ENCODE measurements around the gene PDE9A. TPM values are rescaled to one million over a fixed set of nuclear protein-coding genes. Genes with fewer than 3 reads are reported as not detected.
A peak's percentile ranks its signal among the peaks of the same experiment; 100 is the strongest.

Gene PDE9A
- total RNA-seq, 4 donors from 2014 or later = 6.9 to 13.0 (median 11.1) TPM

- H3K36me3 ChIP-seq = no peaks in the 10 kb centered on the region
- TF ChIP-seq CTCF (IDR thresholded peaks at IDR 0.05) = no peak
- no peak for TF ChIP-seq POLR2A (IDR thresholded peaks at IDR 0.05)
- WGBS, 2 donors = 81 to 84% methylated on average over 9 to 13 of the region's 18 CpGs
Observed at GRCh38 chr21:42777064-42777756, 123.8 kb downstream of the PDE9A start.

GRCh38 chr21:42777757-42778344 lies 124.4 kb downstream of the PDE9A start:
- intact Hi-C loops (cut with DNase I) = no loop called here
- peak overlapping the region in 1 of 3 donors; percentile 74 for H3K27ac ChIP-seq

More at GRCh38 chr21:42777064-42777756, 123.8 kb downstream of the PDE9A start:
- DNase-seq = no peak
- H3K27me3 ChIP-seq = no peaks in the 10 kb centered on the region
- no peak overlapping the region for H3K4me3 ChIP-seq (replicated peaks in 1 of 3)
- intact Hi-C loops (cut with DNase I) = no loop called here
- no peak overlapping the region for H3K27ac ChIP-seq
- H3K9me3 ChIP-seq = no peaks in the 10 kb centered on the region
- peaks cover 3 to 26% of the 10 kb centered on the region in 2 donors for H3K4me1 ChIP-seq

GRCh38 chr21:42779431-42779861 lies 126.0 kb downstream of the PDE9A start:
- no peaks in the 10 kb centered on the region for H3K36me3 ChIP-seq
- no peaks in the 10 kb centered on the region for H3K9me3 ChIP-seq
- TF ChIP-seq POLR2A (IDR thresholded peaks at IDR 0.05) (no peak), CTCF (IDR thresholded peaks at IDR 0.05) (no peak)
- H3K4me1 ChIP-seq = peaks cover 3 to 29% of the 10 kb centered on the region in 2 donors
- intact Hi-C loops (cut with DNase I) = no loop called here
- H3K4me3 ChIP-seq (replicated peaks in 1 of 3) = no peak overlapping the region
- DNase-seq = no peak
- WGBS, 2 donors = 64 to 71% methylated on average over 9 to 10 of the region's 10 CpGs
- no peak overlapping the region for H3K27ac ChIP-seq
- H3K27me3 ChIP-seq = no peaks in the 10 kb centered on the region

More at GRCh38 chr21:42777757-42778344, 124.4 kb downstream of the PDE9A start:
- no peaks in the 10 kb centered on the region for H3K36me3 ChIP-seq
- 37% methylated on average over 20 to 21 of the region's 21 CpGs for WGBS, 2 donors
- no peaks in the 10 kb centered on the region for H3K27me3 ChIP-seq
- peak; percentile 63 to 75 for DNase-seq
- no peak for TF ChIP-seq CTCF (IDR thresholded peaks at IDR 0.05)
- TF ChIP-seq POLR2A (IDR thresholded peaks at IDR 0.05) = no peak
- H3K4me3 ChIP-seq (replicated peaks in 1 of 3) = no peak overlapping the region
- H3K4me1 ChIP-seq = peaks cover 3 to 26% of the 10 kb centered on the region in 2 donors
- no peaks in the 10 kb centered on the region for H3K9me3 ChIP-seq

DNA sequence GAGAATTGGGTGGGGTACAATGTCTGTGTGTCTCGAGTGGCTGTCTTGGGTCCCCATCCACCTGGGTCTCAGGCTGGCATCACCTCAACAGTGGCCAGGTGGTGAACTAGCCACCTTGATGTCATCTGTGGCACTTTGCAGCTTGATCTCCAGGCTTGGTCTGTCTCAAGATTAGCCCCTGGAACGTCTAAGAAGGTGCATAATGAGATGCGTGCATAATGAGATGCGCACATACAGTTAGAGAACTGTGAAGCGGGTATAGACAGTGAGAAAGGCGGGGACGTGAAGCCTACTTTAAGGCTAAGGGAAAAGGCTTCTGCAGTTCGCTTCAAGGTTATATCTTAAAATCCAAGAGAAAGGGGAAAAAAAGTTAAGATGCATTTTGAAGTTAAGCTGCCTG lies 127.2 kb downstream of the PDE9A start:
- no peaks in the 10 kb centered on the region for H3K9me3 ChIP-seq
- no peak overlapping the region for H3K4me3 ChIP-seq (replicated peaks in 1 of 3)
- intact Hi-C loops (cut with DNase I) = no loop called here
- H3K27me3 ChIP-seq = no peaks in the 10 kb centered on the region
- no peak for DNase-seq
- H3K4me1 ChIP-seq = peaks cover 3 to 29% of the 10 kb centered on the region in 2 donors
- 49 to 52% methylated on average over 8 of the region's 8 CpGs for WGBS, 2 donors
- no peak overlapping the region for H3K27ac ChIP-seq
- TF ChIP-seq CTCF (IDR thresholded peaks at IDR 0.05) (no peak), POLR2A (IDR thresholded peaks at IDR 0.05) (no peak)
- H3K36me3 ChIP-seq = no peaks in the 10 kb centered on the region
